Nephron (organoid): ENCODE results near the gene NCCRP1.

Source experiments
- H3K27ac Mint-ChIP-seq, 3 experiments: 2 replicates each; pipeline ENCODE4 v1.8.0; 2020; ENCODE audit warnings: mixed read lengths in 3 of 3, mild to moderate bottlenecking in 2 of 3, moderate library complexity in 1 of 3
- H3K27me3 Mint-ChIP-seq: 2 replicates; pipeline ENCODE4 v1.8.0; 2021; ENCODE audit warnings: low read depth, mild to moderate bottlenecking, moderate library complexity, mixed read lengths
- H3K36me3 Mint-ChIP-seq: 2 replicates; pipeline ENCODE4 v1.8.0; 2020; ENCODE audit warnings: low read depth, mixed read lengths
- H3K4me1 Mint-ChIP-seq: 2 replicates; pipeline ENCODE4 v1.8.0; 2020; ENCODE audit warnings: mixed read lengths
- H3K4me3 Mint-ChIP-seq, 3 experiments: 2 replicates each; pipeline ENCODE4 v1.8.0; 2020; ENCODE audit warnings: mild to moderate bottlenecking in 3 of 3, mixed read lengths in 3 of 3, moderate library complexity in 2 of 3
- H3K9me3 Mint-ChIP-seq: 2 replicates; pipeline ENCODE4 v1.8.0; 2020; ENCODE audit warnings: mixed read lengths
- CTCF ChIP-seq, 3 experiments: fragments of 200-600 bp; sonication (generic); IDR thresholded peaks; one replicate each; pipeline ENCODE4 v1.5.0; 2021; ENCODE audit warnings: antibody characterized with exemption in 3 of 3; ENCODE audit not compliant: unreplicated experiment in 3 of 3

Gene NCCRP1

GRCh38 chr19:39152066-39152465, 44.7 kb upstream of the NCCRP1 start:
- H3K36me3 Mint-ChIP-seq, result peaks cover 23% of the 10 kb centered on the region
- no peak for TF ChIP-seq CTCF (IDR thresholded peaks at IDR 0.05; ENCODE audit: unreplicated experiment in 3 of 3)

GRCh38 chr19:39154100-39154628, 42.6 kb upstream of the NCCRP1 start:
- Mint-ChIP-seq H3K9me3 (no peaks in the 10 kb centered on the region), H3K27ac (peak overlapping the region; percentile 66 to 89 (median 72)), H3K36me3 (peaks cover 10% of the 10 kb centered on the region), H3K4me3 (peak overlapping the region in 1 of 3 experiments; percentile 21), H3K4me1 (peaks cover 31% of the 10 kb centered on the region), H3K27me3 (no peaks in the 10 kb centered on the region)
- no peak for TF ChIP-seq CTCF (IDR thresholded peaks at IDR 0.05; ENCODE audit: unreplicated experiment in 3 of 3)

More at GRCh38 chr19:39152066-39152465, 44.7 kb upstream of the NCCRP1 start:
- no peaks in the 10 kb centered on the region for H3K27me3 Mint-ChIP-seq
- H3K4me3 Mint-ChIP-seq, result no peak overlapping the region
- H3K9me3 Mint-ChIP-seq, result no peaks in the 10 kb centered on the region
- H3K27ac Mint-ChIP-seq, result no peak overlapping the region
- peaks cover 18% of the 10 kb centered on the region for H3K4me1 Mint-ChIP-seq

- peak overlapping the region; percentile 66 to 89 (median 72) for H3K27ac Mint-ChIP-seq
- no peak overlapping the region for H3K4me3 Mint-ChIP-seq
- TF ChIP-seq CTCF (IDR thresholded peaks at IDR 0.05; ENCODE audit: unreplicated experiment in 3 of 3), result no peak
- no peaks in the 10 kb centered on the region for H3K27me3 Mint-ChIP-seq
- peaks cover 31% of the 10 kb centered on the region for H3K4me1 Mint-ChIP-seq
- no peaks in the 10 kb centered on the region for H3K9me3 Mint-ChIP-seq
- H3K36me3 Mint-ChIP-seq, result peaks cover 8% of the 10 kb centered on the region
Measured at GRCh38 chr19:39154629-39155100, 42.1 kb upstream of the NCCRP1 start.

GRCh38 chr19:39155114-39155700, 41.6 kb upstream of the NCCRP1 start:
- H3K27ac Mint-ChIP-seq, result peak overlapping the region in 1 of 3 experiments; percentile 17
- H3K4me1 Mint-ChIP-seq, result peaks cover 33% of the 10 kb centered on the region
- H3K27me3 Mint-ChIP-seq, result no peaks in the 10 kb centered on the region
- H3K36me3 Mint-ChIP-seq, result peaks cover 6% of the 10 kb centered on the region
- H3K4me3 Mint-ChIP-seq, result no peak overlapping the region
- no peaks in the 10 kb centered on the region for H3K9me3 Mint-ChIP-seq
- TF ChIP-seq CTCF (IDR thresholded peaks at IDR 0.05; ENCODE audit: unreplicated experiment in 3 of 3), result no peak

- TF ChIP-seq CTCF (IDR thresholded peaks at IDR 0.05; ENCODE audit: unreplicated experiment in 3 of 3), result no peak
- Mint-ChIP-seq H3K27me3 (no peaks in the 10 kb centered on the region), H3K36me3 (peaks cover 4% of the 10 kb centered on the region), H3K4me1 (peaks cover 36% of the 10 kb centered on the region), H3K9me3 (no peaks in the 10 kb centered on the region), H3K4me3 (no peak overlapping the region), H3K27ac (peak overlapping the region in 1 of 3 experiments; percentile 41)
Measured at GRCh38 chr19:39155741-39156140, 41.0 kb upstream of the NCCRP1 start.
